ENCODE results near the gene ARSI. TPM values are rescaled to one million over a fixed set of nuclear protein-coding genes. Genes with fewer than 3 reads are reported as not detected.
"Not testable (repeated sequence)": the region's sequence is repeated elsewhere in the genome, so short reads cannot be mapped to it uniquely, and the experiment has no call there.

ARSI gene
- total RNA-seq, 1 donor = 4.7 TPM

DNA sequence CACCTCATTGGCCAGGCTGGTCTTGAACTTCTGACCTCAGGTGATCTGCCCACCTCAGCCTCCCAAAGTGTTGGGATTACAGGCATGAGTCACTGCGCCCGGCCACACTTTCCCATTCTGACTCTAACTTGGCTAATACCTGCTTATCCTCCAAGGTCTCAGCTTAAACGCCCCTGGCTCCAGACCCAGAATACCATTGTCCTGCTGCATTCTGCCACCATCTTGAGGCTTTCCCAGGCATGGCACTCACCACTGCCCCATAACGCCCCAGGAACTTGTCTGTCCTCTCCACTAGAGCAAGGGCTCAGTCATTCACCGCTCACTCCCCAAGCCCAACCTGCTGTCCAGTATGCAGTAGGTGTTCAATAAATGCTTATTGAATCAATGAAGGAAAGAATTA is 53.0 kb downstream of the ARSI start:
- Histone ChIP-seq H2AFZ (ENCODE audit: low read length) (no peak overlapping the region), H3K9me3 (ENCODE audit: low read depth, low read length) (no peaks in the 10 kb centered on the region), H3K4me2 (ENCODE audit: insufficient read depth, low read length) (no peak overlapping the region), H3K79me2 (ENCODE audit: insufficient read depth, low read length) (no peaks in the 10 kb centered on the region), H3K36me3 (ENCODE audit: insufficient read depth, low read length) (no peaks in the 10 kb centered on the region), H3K27me3 (ENCODE audit: insufficient read depth, low read length) (no peaks in the 10 kb centered on the region), H3K4me1 (ENCODE audit: insufficient read depth, low read length) (no peaks in the 10 kb centered on the region), H3K27ac (ENCODE audit: low read depth, low read length) (no peak overlapping the region), H4K20me1 (ENCODE audit: insufficient read depth, low read length) (no peaks in the 10 kb centered on the region), H3K4me3 (ENCODE audit: insufficient read depth, low read length) (no peak overlapping the region)
- no peak for DNase-seq (ENCODE audit: insufficient read length, low spot score, missing footprints)
- no peak for TF ChIP-seq CTCF (IDR thresholded peaks at IDR 0.05; ENCODE audit: extremely low read depth, low read depth, low read length)

DNA sequence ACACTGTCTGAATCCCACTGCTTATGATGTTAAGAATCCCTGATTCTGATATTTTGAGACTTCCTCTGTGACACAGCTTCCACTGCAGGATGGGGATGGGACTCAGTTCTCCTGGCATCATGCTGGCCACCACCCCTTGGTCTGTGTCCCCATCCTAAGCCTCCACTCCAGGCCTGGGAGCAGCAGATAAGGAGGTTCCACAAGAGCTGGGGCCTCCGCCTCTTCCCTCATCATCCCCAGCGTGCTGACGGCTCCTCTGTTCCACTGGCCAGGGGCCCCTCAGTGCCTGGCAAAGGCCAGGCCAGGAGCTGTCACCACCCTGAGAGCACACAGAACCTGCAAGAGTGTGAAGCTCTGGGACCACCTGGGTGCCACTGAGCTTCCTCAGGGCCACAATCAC is 53.8 kb downstream of the ARSI start:
- H2AFZ ChIP-seq (ENCODE audit: low read length) = no peak overlapping the region
- no peaks in the 10 kb centered on the region for H3K36me3 ChIP-seq (ENCODE audit: insufficient read depth, low read length)
- H3K4me2 ChIP-seq (ENCODE audit: insufficient read depth, low read length) = no peak overlapping the region
- H3K79me2 ChIP-seq (ENCODE audit: insufficient read depth, low read length) = no peaks in the 10 kb centered on the region
- H3K4me3 ChIP-seq (ENCODE audit: insufficient read depth, low read length) = no peak overlapping the region
- DNase-seq (ENCODE audit: insufficient read length, low spot score, missing footprints) = no peak
- TF ChIP-seq CTCF (IDR thresholded peaks at IDR 0.05; ENCODE audit: extremely low read depth, low read depth, low read length) = no peak
- no peaks in the 10 kb centered on the region for H3K4me1 ChIP-seq (ENCODE audit: insufficient read depth, low read length)
- no peaks in the 10 kb centered on the region for H3K27me3 ChIP-seq (ENCODE audit: insufficient read depth, low read length)
- no peaks in the 10 kb centered on the region for H3K9me3 ChIP-seq (ENCODE audit: low read depth, low read length)
- no peak overlapping the region for H3K27ac ChIP-seq (ENCODE audit: low read depth, low read length)
- H4K20me1 ChIP-seq (ENCODE audit: insufficient read depth, low read length) = no peaks in the 10 kb centered on the region

- H2AFZ ChIP-seq (ENCODE audit: low read length); H3K79me2 ChIP-seq (ENCODE audit: insufficient read depth, low read length); H3K4me1 ChIP-seq (ENCODE audit: insufficient read depth, low read length); H3K27me3 ChIP-seq (ENCODE audit: insufficient read depth, low read length); H3K4me2 ChIP-seq (ENCODE audit: insufficient read depth, low read length); H3K9me3 ChIP-seq (ENCODE audit: low read depth, low read length); DNase-seq (ENCODE audit: insufficient read length, low spot score, missing footprints); H4K20me1 ChIP-seq (ENCODE audit: insufficient read depth, low read length); H3K4me3 ChIP-seq (ENCODE audit: insufficient read depth, low read length); H3K36me3 ChIP-seq (ENCODE audit: insufficient read depth, low read length); H3K27ac ChIP-seq (ENCODE audit: low read depth, low read length): not testable (repeated sequence)
Measured at GRCh38 chr5:150248493-150248892, 54.2 kb downstream of the ARSI start.

GRCh38 chr5:150247726-150248125 is 55.0 kb downstream of the ARSI start:
- Histone ChIP-seq H3K27ac (ENCODE audit: low read depth, low read length) (no peak overlapping the region), H3K4me2 (ENCODE audit: insufficient read depth, low read length) (no peak overlapping the region), H3K36me3 (ENCODE audit: insufficient read depth, low read length) (no peaks in the 10 kb centered on the region), H3K4me1 (ENCODE audit: insufficient read depth, low read length) (no peaks in the 10 kb centered on the region), H3K4me3 (ENCODE audit: insufficient read depth, low read length) (no peak overlapping the region), H4K20me1 (ENCODE audit: insufficient read depth, low read length) (no peaks in the 10 kb centered on the region), H2AFZ (ENCODE audit: low read length) (no peak overlapping the region), H3K9me3 (ENCODE audit: low read depth, low read length) (no peaks in the 10 kb centered on the region), H3K27me3 (ENCODE audit: insufficient read depth, low read length) (no peaks in the 10 kb centered on the region), H3K79me2 (ENCODE audit: insufficient read depth, low read length) (no peaks in the 10 kb centered on the region)
- no peak for TF ChIP-seq CTCF (IDR thresholded peaks at IDR 0.05; ENCODE audit: extremely low read depth, low read depth, low read length)
- DNase-seq (ENCODE audit: insufficient read length, low spot score, missing footprints) = no peak

- H3K4me2 ChIP-seq (ENCODE audit: insufficient read depth, low read length) = no peak overlapping the region
- H3K4me3 ChIP-seq (ENCODE audit: insufficient read depth, low read length) = no peak overlapping the region
- no peaks in the 10 kb centered on the region for H3K27me3 ChIP-seq (ENCODE audit: insufficient read depth, low read length)
- DNase-seq (ENCODE audit: insufficient read length, low spot score, missing footprints) = no peak
- H3K79me2 ChIP-seq (ENCODE audit: insufficient read depth, low read length) = no peaks in the 10 kb centered on the region
- H4K20me1 ChIP-seq (ENCODE audit: insufficient read depth, low read length) = no peaks in the 10 kb centered on the region
- no peaks in the 10 kb centered on the region for H3K9me3 ChIP-seq (ENCODE audit: low read depth, low read length)
- H3K36me3 ChIP-seq (ENCODE audit: insufficient read depth, low read length) = no peaks in the 10 kb centered on the region
- no peak for TF ChIP-seq CTCF (IDR thresholded peaks at IDR 0.05; ENCODE audit: extremely low read depth, low read depth, low read length)
- no peak overlapping the region for H3K27ac ChIP-seq (ENCODE audit: low read depth, low read length)
- H2AFZ ChIP-seq (ENCODE audit: low read length) = no peak overlapping the region
- H3K4me1 ChIP-seq (ENCODE audit: insufficient read depth, low read length) = no peaks in the 10 kb centered on the region
Measured at GRCh38 chr5:150246835-150247234, 55.9 kb downstream of the ARSI start.

All from osteoblast (primary cell).